Neutrophil (primary cell): ENCODE data around the gene RETREG2.
A peak's percentile ranks its signal among the peaks of the same experiment; 100 is the strongest.

Experiments
- H3K27ac ChIP-seq: fragments of 200-600 bp; sonication (generic); 2 replicates; pipeline ENCODE4 v1.5.1; 2016; ENCODE audit warnings: mild to moderate bottlenecking, moderate library complexity
- H3K27me3 ChIP-seq: fragments of 200-600 bp; sonication (generic); 2 replicates; pipeline ENCODE4 v1.6.0; 2016; ENCODE audit warnings: mild to moderate bottlenecking
- H3K36me3 ChIP-seq: fragments of 200-600 bp; sonication (generic); 2 replicates; pipeline ENCODE4 v1.5.1; 2017
- H3K4me1 ChIP-seq, 2 experiments: fragments of 200-600 bp in 1 of 2; sonication (generic) in 1 of 2; 1 replicate in 1 of 2; 2 replicates in 1 of 2; pipeline versions ENCODE4 v1.5.1 to v1.6.1; 2013 to 2016; ENCODE audit warnings: low read depth in 1 of 2, low read length in 1 of 2, mild to moderate bottlenecking in 1 of 2, moderate library complexity in 1 of 2; ENCODE audit not compliant: control insufficient read depth in 1 of 2, insufficient read depth in 1 of 2
- H3K4me3 ChIP-seq, 2 experiments: fragments of 200-600 bp in 1 of 2; sonication (generic) in 1 of 2; 1 replicate in 1 of 2; 2 replicates in 1 of 2; pipeline ENCODE4 v1.5.1; 2013 to 2016; ENCODE audit warnings: low read depth in 1 of 2, low read length in 1 of 2, mild to moderate bottlenecking in 1 of 2, moderate library complexity in 1 of 2
- H3K9me3 ChIP-seq: fragments of 200-600 bp; sonication (generic); 2 replicates; pipeline ENCODE4 v1.5.1; 2016
- CTCF ChIP-seq: fragments of 200-600 bp; sonication (generic); IDR thresholded peaks from 2 replicates; pipeline ENCODE4 v1.5.1; 2016; ENCODE audit warnings: antibody characterized with exemption

RETREG2 gene

DNA sequence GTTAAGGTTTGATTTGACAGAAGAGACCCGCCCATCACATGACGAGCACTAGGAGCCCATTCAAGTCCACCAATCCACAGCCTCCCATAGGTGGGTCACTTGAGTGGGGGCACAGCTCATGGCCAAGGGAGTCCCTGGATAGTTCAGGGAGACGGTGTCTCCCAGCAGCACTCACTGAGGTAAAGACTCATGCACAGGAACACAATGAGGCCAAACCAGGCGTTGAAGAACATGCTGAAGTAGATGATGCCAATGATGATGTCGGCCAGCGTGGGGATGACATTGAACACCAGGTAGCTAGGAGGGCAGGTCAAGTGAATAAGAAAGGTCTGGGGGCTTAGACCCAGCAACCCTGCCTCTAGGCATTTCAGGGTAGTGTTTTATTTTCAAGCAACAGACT lies 36.7 kb downstream of the RETREG2 start:
- Histone ChIP-seq H3K27me3 (peaks cover 21% of the 10 kb centered on the region), H3K36me3 (peaks cover 39% of the 10 kb centered on the region), H3K4me1 (peaks cover 45 to 54% of the 10 kb centered on the region in 2 experiments), H3K9me3 (no peaks in the 10 kb centered on the region), H3K4me3 (no peak overlapping the region), H3K27ac (no peak overlapping the region)
- TF ChIP-seq CTCF: no peak

DNA sequence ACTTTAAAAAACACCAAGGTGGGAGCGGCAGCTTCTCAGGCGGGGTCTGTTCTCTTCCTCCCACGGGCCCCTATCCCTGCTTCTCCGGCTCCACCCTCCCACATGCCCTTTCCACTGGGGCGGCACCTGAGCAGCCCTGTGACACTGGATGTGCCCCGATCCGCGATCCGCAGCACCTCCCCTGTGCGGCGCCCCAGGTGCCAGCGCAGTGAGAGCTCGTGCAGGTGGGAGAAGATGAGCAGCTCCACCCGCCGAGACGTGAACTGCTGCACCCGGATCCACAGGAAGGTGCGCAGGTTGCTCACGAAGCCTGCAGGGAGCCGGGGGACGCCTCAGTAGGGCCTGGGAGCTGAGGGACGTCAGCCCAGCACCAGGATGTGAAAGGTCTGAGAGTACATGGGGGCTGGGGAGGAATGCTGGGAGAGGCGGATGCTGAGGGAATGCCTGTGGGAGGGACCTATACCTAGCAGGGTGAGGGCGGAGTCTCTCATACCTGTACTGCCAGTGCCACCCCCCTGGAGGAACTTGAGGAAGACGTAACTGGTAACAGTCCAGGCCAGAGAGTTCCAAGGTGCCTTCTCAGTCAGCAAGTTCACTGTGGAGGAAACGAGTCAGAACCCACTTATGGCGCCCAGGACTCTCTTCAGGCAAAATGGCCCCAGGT lies 37.9 kb downstream of the RETREG2 start:
- Histone ChIP-seq H3K27me3 (peaks cover 29% of the 10 kb centered on the region), H3K4me1 (peaks cover 45 to 52% of the 10 kb centered on the region in 2 experiments), H3K4me3 (no peak overlapping the region), H3K9me3 (no peaks in the 10 kb centered on the region), H3K36me3 (peaks cover 44% of the 10 kb centered on the region), H3K27ac (no peak overlapping the region)
- TF ChIP-seq CTCF: no peak

DNA sequence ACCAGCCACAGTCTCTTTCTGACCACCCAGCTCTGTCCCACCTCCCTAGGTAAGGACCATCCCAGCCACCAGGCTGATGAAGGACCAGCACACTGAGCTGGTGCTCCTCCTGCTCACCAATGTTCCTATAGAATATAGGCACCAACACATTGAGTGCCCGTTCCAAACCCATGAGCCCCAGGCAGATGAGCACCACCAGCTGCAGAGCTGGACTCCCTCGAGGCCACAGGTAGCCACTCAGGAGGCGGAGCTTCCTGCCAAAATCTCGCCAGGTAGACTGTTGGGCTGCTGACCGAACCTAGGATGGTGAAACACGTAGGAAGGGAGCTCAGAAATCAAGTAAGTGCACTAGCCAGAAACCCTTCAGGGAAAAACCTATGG lies 38.5 kb downstream of the RETREG2 start:
- Histone ChIP-seq H3K27me3 (peaks cover 29% of the 10 kb centered on the region), H3K9me3 (no peaks in the 10 kb centered on the region), H3K4me1 (peaks cover 45 to 50% of the 10 kb centered on the region in 2 experiments), H3K4me3 (no peak overlapping the region), H3K36me3 (peaks cover 50% of the 10 kb centered on the region), H3K27ac (no peak overlapping the region)
- TF ChIP-seq CTCF: no peak

- peaks cover 58% of the 10 kb centered on the region for H3K36me3 ChIP-seq
- H3K4me3 ChIP-seq: peak overlapping the region; percentile 84 to 89
- H3K4me1 ChIP-seq: peaks cover 44 to 46% of the 10 kb centered on the region in 2 experiments
- H3K27me3 ChIP-seq: peaks cover 29% of the 10 kb centered on the region
- H3K9me3 ChIP-seq: no peaks in the 10 kb centered on the region
- H3K27ac ChIP-seq: peak overlapping the region; percentile 69
- TF ChIP-seq CTCF: no peak
Observed at GRCh38 chr2:219218217-219218731, 40.2 kb downstream of the RETREG2 start.

- Histone ChIP-seq H3K4me1 (peaks cover 43 to 45% of the 10 kb centered on the region in 2 experiments), H3K36me3 (peaks cover 62% of the 10 kb centered on the region), H3K4me3 (peak within 1 kb of the TSS; percentile 84 to 89), H3K27ac (peak within 1 kb of the TSS; percentile 69), H3K9me3 (no peaks in the 10 kb centered on the region), H3K27me3 (peaks cover 29% of the 10 kb centered on the region)
- TF ChIP-seq CTCF: peak; percentile 30
Observed at GRCh38 chr2:219218732-219219701, 40.9 kb downstream of the RETREG2 start, which contains the start of gene ABCB6. ABCB6 (minus strand) TSS chr2:219218958; CDS start chr2:219218673, 285 bp downstream.
